Mesenchymal stem cell (in vitro differentiated cells and primary cell): ENCODE data around the gene ODAD2.
"Not testable (repeated sequence)": the region's sequence is repeated elsewhere in the genome, so short reads cannot be mapped to it uniquely, and the experiment has no call there.

ENCODE experiments used
- DNase-seq: peaks from one replicate; pipeline ENCODE4 v3.0.0-alpha.2; 2013
- H2AFZ ChIP-seq: one replicate; pipeline ENCODE4 v1.6.1; 2013; ENCODE audit warnings: low read depth, mild to moderate bottlenecking, control low read depth, inconsistent platforms, low read length, moderate library complexity
- H2AK5ac ChIP-seq: 2 replicates; pipeline ENCODE4 v1.6.1; 2013; ENCODE audit warnings: low read length, moderate library complexity, mild to moderate bottlenecking, inconsistent platforms; ENCODE audit not compliant: severe bottlenecking
- H2BK120ac ChIP-seq: one replicate; pipeline ENCODE4 v1.6.1; 2013; ENCODE audit warnings: low read depth, mild to moderate bottlenecking, inconsistent platforms, low read length, moderate library complexity
- H2BK12ac ChIP-seq, 2 experiments: one replicate each; pipeline ENCODE4 v1.6.1; 2013; ENCODE audit warnings: inconsistent platforms in 2 of 2, low read length in 2 of 2, mild to moderate bottlenecking in 2 of 2, moderate library complexity in 2 of 2, control low read depth in 1 of 2
- H2BK15ac ChIP-seq: one replicate; pipeline ENCODE4 v1.6.1; 2013; ENCODE audit warnings: mild to moderate bottlenecking, low read depth, inconsistent platforms; ENCODE audit not compliant: poor library complexity, severe bottlenecking
- H2BK5ac ChIP-seq: 2 replicates; pipeline ENCODE4 v1.6.1; 2013; ENCODE audit warnings: low read depth, mild to moderate bottlenecking, low read length, control low read depth, inconsistent platforms; ENCODE audit not compliant: poor library complexity, severe bottlenecking
- H3K14ac ChIP-seq, 2 experiments: one replicate each; pipeline ENCODE4 v1.6.1; 2013; ENCODE audit warnings: inconsistent platforms in 2 of 2, low read length in 2 of 2, control low read depth in 1 of 2, mild to moderate bottlenecking in 1 of 2, moderate library complexity in 1 of 2
- H3K18ac ChIP-seq, 2 experiments: one replicate each; pipeline ENCODE4 v1.6.1; 2013; ENCODE audit warnings: inconsistent platforms in 2 of 2, low read length in 2 of 2, control low read depth in 1 of 2, low read depth in 1 of 2, mild to moderate bottlenecking in 1 of 2
- H3K23ac ChIP-seq, 2 experiments: one replicate each; pipeline ENCODE4 v1.6.1; 2013; ENCODE audit warnings: inconsistent platforms in 2 of 2, low read length in 2 of 2, mild to moderate bottlenecking in 2 of 2, moderate library complexity in 2 of 2, control low read depth in 1 of 2
- H3K27ac ChIP-seq: 2 replicates; pipeline ENCODE4 v1.5.1; 2013; ENCODE audit warnings: mild to moderate bottlenecking, moderate library complexity, low read length, control low read depth, inconsistent platforms; ENCODE audit not compliant: poor library complexity, severe bottlenecking
- H3K27me3 ChIP-seq, 2 experiments: 2 replicates each; pipeline versions ENCODE4 v1.6.1 to v1.7.0; 2013; ENCODE audit warnings: low read length in 2 of 2, mild to moderate bottlenecking in 2 of 2, moderate library complexity in 2 of 2, control low read depth in 1 of 2, inconsistent platforms in 1 of 2; ENCODE audit not compliant: control insufficient read depth in 1 of 2, insufficient read depth in 1 of 2
- H3K36me3 ChIP-seq, 2 experiments: 2 replicates each; pipeline versions ENCODE4 v1.6.1 to v1.7.0; 2013; ENCODE audit warnings: low read length in 2 of 2, control low read depth in 1 of 2, inconsistent platforms in 1 of 2, low read depth in 1 of 2, mild to moderate bottlenecking in 1 of 2; ENCODE audit not compliant: insufficient read depth in 2 of 2, control insufficient read depth in 1 of 2
- H3K4ac ChIP-seq, 2 experiments: one replicate each; pipeline ENCODE4 v1.6.1; 2013; ENCODE audit warnings: inconsistent platforms in 2 of 2, low read length in 2 of 2, mild to moderate bottlenecking in 2 of 2, moderate library complexity in 2 of 2, control low read depth in 1 of 2, low read depth in 1 of 2
- H3K4me1 ChIP-seq: 2 replicates; pipeline ENCODE4 v1.6.1; 2013; ENCODE audit warnings: low read depth, low read length, control low read depth; ENCODE audit not compliant: control insufficient read depth, insufficient read depth
- H3K4me2 ChIP-seq: 2 replicates; pipeline ENCODE4 v1.6.1; 2013; ENCODE audit warnings: low read length, mild to moderate bottlenecking, inconsistent platforms; ENCODE audit not compliant: poor library complexity, severe bottlenecking
- H3K4me3 ChIP-seq, 2 experiments: 2 replicates each; pipeline versions ENCODE4 v1.5.1 to v1.7.0; 2013; ENCODE audit warnings: low read length in 2 of 2, mild to moderate bottlenecking in 2 of 2, control low read depth in 1 of 2, low read depth in 1 of 2; ENCODE audit not compliant: insufficient read depth in 1 of 2
- H3K79me1 ChIP-seq: replicated peaks from 2 replicates; pipeline ENCODE4 v1.6.1; 2013; ENCODE audit warnings: mild to moderate bottlenecking, control low read depth, low read length, inconsistent platforms; ENCODE audit not compliant: poor library complexity, severe bottlenecking
- H3K9ac ChIP-seq: 2 replicates; pipeline ENCODE4 v1.7.0; 2013; ENCODE audit warnings: mild to moderate bottlenecking, low read length, moderate library complexity
- H3K9me3 ChIP-seq: 2 replicates; pipeline ENCODE4 v1.7.0; 2013; ENCODE audit warnings: mild to moderate bottlenecking, low read length; ENCODE audit not compliant: control insufficient read depth
- H4K8ac ChIP-seq: one replicate; pipeline ENCODE4 v1.6.1; 2013; ENCODE audit warnings: inconsistent platforms, mild to moderate bottlenecking, low read length, moderate library complexity
- H4K91ac ChIP-seq: one replicate; pipeline ENCODE4 v1.6.1; 2013; ENCODE audit warnings: mild to moderate bottlenecking, low read length, inconsistent platforms
- WGBS: methylation state at CpG from one replicate; pipeline ENCODE4 v1.1.7; 2013; ENCODE audit warnings: mixed read lengths; 5-methylcytosine and 5-hydroxymethylcytosine counted together

Gene ODAD2

GRCh38 chr10:27986821-27987220 is 12.1 kb downstream of the ODAD2 start:
- H3K27me3 ChIP-seq, result no peaks in the 10 kb centered on the region
- no peak overlapping the region for H3K18ac ChIP-seq
- H3K4me3 ChIP-seq, result no peak overlapping the region
- no peaks in the 10 kb centered on the region for H3K79me1 ChIP-seq
- H4K8ac ChIP-seq, result no peak overlapping the region
- H3K27ac ChIP-seq, result no peak overlapping the region
- H3K14ac ChIP-seq, result no peak overlapping the region
- no peak overlapping the region for H3K9ac ChIP-seq
- H2AK5ac ChIP-seq, result no peak overlapping the region
- peaks cover 0 to 9% of the 10 kb centered on the region in 2 experiments for H3K36me3 ChIP-seq
- no peaks in the 10 kb centered on the region for H3K9me3 ChIP-seq
- peaks cover 2% of the 10 kb centered on the region for H3K4me1 ChIP-seq
- H2AFZ ChIP-seq, result no peak overlapping the region
- no peak overlapping the region for H4K91ac ChIP-seq
- H3K23ac ChIP-seq, result no peak overlapping the region
- H2BK15ac ChIP-seq, result no peak overlapping the region
- H3K4ac ChIP-seq, result no peak overlapping the region
- H3K4me2 ChIP-seq, result no peak overlapping the region
- WGBS, result 76% methylated on average over 1 of the region's 1 CpG
- H2BK12ac ChIP-seq, result no peak overlapping the region
- no peak for DNase-seq
- H2BK5ac ChIP-seq, result no peak overlapping the region
- no peak overlapping the region for H2BK120ac ChIP-seq

- H2BK12ac ChIP-seq, result no peak overlapping the region
- H3K36me3 ChIP-seq, result peaks cover 0 to 9% of the 10 kb centered on the region in 2 experiments
- no peak overlapping the region for H3K14ac ChIP-seq
- H3K4ac ChIP-seq, result no peak overlapping the region
- no peak overlapping the region for H3K23ac ChIP-seq
- 75% methylated on average over 6 of the region's 6 CpGs for WGBS
- no peak for DNase-seq
- H4K8ac ChIP-seq, result no peak overlapping the region
- H3K18ac ChIP-seq, result no peak overlapping the region
- H2AK5ac ChIP-seq, result no peak overlapping the region
- H2AFZ ChIP-seq, result no peak overlapping the region
- no peak overlapping the region for H2BK120ac ChIP-seq
- no peak overlapping the region for H3K27ac ChIP-seq
- no peaks in the 10 kb centered on the region for H3K4me1 ChIP-seq
- no peaks in the 10 kb centered on the region for H3K79me1 ChIP-seq
- no peaks in the 10 kb centered on the region for H3K9me3 ChIP-seq
- no peak overlapping the region for H3K4me2 ChIP-seq
- no peak overlapping the region for H3K4me3 ChIP-seq
- H2BK5ac ChIP-seq, result no peak overlapping the region
- no peak overlapping the region for H4K91ac ChIP-seq
- no peak overlapping the region for H2BK15ac ChIP-seq
- no peaks in the 10 kb centered on the region for H3K27me3 ChIP-seq
- no peak overlapping the region for H3K9ac ChIP-seq
These were observed 15.9 kb downstream of the ODAD2 start for GRCh38 chr10:27982875-27983543.

GRCh38 chr10:27981744-27982143 is 17.1 kb downstream of the ODAD2 start:
- peaks cover 0 to 9% of the 10 kb centered on the region in 2 experiments for H3K36me3 ChIP-seq
- no peak overlapping the region for H3K18ac ChIP-seq
- H3K27me3 ChIP-seq, result no peaks in the 10 kb centered on the region
- no peak overlapping the region for H2BK12ac ChIP-seq
- no peaks in the 10 kb centered on the region for H3K9me3 ChIP-seq
- H2AK5ac ChIP-seq, result no peak overlapping the region
- H2BK120ac ChIP-seq, result no peak overlapping the region
- H4K8ac ChIP-seq, result no peak overlapping the region
- H2AFZ ChIP-seq, result no peak overlapping the region
- H3K9ac ChIP-seq, result no peak overlapping the region
- H4K91ac ChIP-seq, result no peak overlapping the region
- H2BK5ac ChIP-seq, result no peak overlapping the region
- no peak overlapping the region for H3K4ac ChIP-seq
- no peak overlapping the region for H2BK15ac ChIP-seq
- H3K27ac ChIP-seq, result no peak overlapping the region
- H3K4me3 ChIP-seq, result no peak overlapping the region
- no peaks in the 10 kb centered on the region for H3K79me1 ChIP-seq
- WGBS, result no CpG with 5 or more reads among the region's 4 CpGs
- H3K4me1 ChIP-seq, result no peaks in the 10 kb centered on the region
- DNase-seq, result no peak
- H3K4me2 ChIP-seq, result no peak overlapping the region
- H3K14ac ChIP-seq, result no peak overlapping the region
- H3K23ac ChIP-seq, result no peak overlapping the region

GRCh38 chr10:27970795-27971194 is 28.1 kb downstream of the ODAD2 start:
- not testable (repeated sequence) for H3K14ac ChIP-seq, H2BK5ac ChIP-seq, DNase-seq, H3K4me1 ChIP-seq, H3K36me3 ChIP-seq, H3K4me2 ChIP-seq, H2AK5ac ChIP-seq, H3K27ac ChIP-seq, H3K4ac ChIP-seq, H2BK12ac ChIP-seq, H2AFZ ChIP-seq, H2BK15ac ChIP-seq, H3K9me3 ChIP-seq, H3K23ac ChIP-seq, H4K8ac ChIP-seq, H3K9ac ChIP-seq, H3K27me3 ChIP-seq, H4K91ac ChIP-seq, H3K4me3 ChIP-seq, H3K18ac ChIP-seq, H2BK120ac ChIP-seq, H3K79me1 ChIP-seq
- WGBS, result 100% methylated on average over 1 of the region's 1 CpG
